ENCODE results near the gene VMAC. TPM values are rescaled to one million over a fixed set of nuclear protein-coding genes. Genes with fewer than 3 reads are reported as not detected.

The VMAC gene
- total and polyA plus RNA-seq, 2 of the 13 experiments (the other 11 are each of a cell fraction or from before 2014, with no cell fraction given), result 2.4 TPM

GRCh38 chr19:5903056-5903623 is 1.5 kb upstream of the VMAC start (continued):
- TF ChIP-seq UBTF (CRISPR knock-in tag; IDR thresholded peaks at IDR 0.05), result no peak
- no peak for TF ChIP-seq RFX1 (IDR thresholded peaks at IDR 0.05)
- TF ChIP-seq, protein P1, sequence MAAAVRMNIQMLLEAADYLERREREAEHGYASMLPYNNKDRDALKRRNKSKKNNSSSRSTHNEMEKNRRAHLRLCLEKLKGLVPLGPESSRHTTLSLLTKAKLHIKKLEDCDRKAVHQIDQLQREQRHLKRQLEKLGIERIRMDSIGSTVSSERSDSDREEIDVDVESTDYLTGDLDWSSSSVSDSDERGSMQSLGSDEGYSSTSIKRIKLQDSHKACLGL (CRISPR knock-in tag; IDR thresholded peaks at IDR 0.05), result no peak
- TF ChIP-seq, protein P2, sequence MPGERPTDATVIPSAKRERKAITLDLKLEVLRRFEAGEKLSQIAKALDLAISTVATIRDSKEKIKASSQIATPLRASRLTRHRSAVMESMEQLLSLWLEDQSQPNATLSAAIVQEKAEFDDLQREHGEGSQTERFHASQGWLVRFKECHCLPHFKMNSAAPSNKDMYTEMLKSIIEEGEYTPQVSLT (CRISPR knock-in tag; IDR thresholded peaks at IDR 0.05; ENCODE audit: borderline replicate concordance, low read depth), result peak; percentile 61; the same call in 1 of the 2 replicates
- TF ChIP-seq KDM5B (CRISPR knock-in tag; IDR thresholded peaks at IDR 0.05; ENCODE audit: borderline replicate concordance), result no peak
- 0 out of 2 replicates have a peak, but pooled peaks have one; percentile 44 for TF ChIP-seq ZFP41 (CRISPR knock-in tag; IDR thresholded peaks at IDR 0.05; ENCODE audit: borderline replicate concordance)
- no peak for TF ChIP-seq ZNF556 (CRISPR knock-in tag; IDR thresholded peaks at IDR 0.05; ENCODE audit: borderline replicate concordance)
- no peak for TF ChIP-seq RFXANK (CRISPR knock-in tag; IDR thresholded peaks at IDR 0.05)
- TF ChIP-seq ZNF207 (IDR thresholded peaks at IDR 0.05; ENCODE audit: borderline replicate concordance), result no peak
- no peak for TF ChIP-seq ZNF143 (CRISPR knock-in tag; IDR thresholded peaks at IDR 0.05)
- TF ChIP-seq, protein P3, sequence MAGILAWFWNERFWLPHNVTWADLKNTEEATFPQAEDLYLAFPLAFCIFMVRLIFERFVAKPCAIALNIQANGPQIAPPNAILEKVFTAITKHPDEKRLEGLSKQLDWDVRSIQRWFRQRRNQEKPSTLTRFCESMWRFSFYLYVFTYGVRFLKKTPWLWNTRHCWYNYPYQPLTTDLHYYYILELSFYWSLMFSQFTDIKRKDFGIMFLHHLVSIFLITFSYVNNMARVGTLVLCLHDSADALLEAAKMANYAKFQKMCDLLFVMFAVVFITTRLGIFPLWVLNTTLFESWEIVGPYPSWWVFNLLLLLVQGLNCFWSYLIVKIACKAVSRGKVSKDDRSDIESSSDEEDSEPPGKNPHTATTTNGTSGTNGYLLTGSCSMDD (CRISPR knock-in tag; IDR thresholded peaks at IDR 0.05), result no peak
- no peak for TF ChIP-seq ZSCAN22 (CRISPR knock-in tag; IDR thresholded peaks at IDR 0.05)
- TF ChIP-seq, protein P4, sequence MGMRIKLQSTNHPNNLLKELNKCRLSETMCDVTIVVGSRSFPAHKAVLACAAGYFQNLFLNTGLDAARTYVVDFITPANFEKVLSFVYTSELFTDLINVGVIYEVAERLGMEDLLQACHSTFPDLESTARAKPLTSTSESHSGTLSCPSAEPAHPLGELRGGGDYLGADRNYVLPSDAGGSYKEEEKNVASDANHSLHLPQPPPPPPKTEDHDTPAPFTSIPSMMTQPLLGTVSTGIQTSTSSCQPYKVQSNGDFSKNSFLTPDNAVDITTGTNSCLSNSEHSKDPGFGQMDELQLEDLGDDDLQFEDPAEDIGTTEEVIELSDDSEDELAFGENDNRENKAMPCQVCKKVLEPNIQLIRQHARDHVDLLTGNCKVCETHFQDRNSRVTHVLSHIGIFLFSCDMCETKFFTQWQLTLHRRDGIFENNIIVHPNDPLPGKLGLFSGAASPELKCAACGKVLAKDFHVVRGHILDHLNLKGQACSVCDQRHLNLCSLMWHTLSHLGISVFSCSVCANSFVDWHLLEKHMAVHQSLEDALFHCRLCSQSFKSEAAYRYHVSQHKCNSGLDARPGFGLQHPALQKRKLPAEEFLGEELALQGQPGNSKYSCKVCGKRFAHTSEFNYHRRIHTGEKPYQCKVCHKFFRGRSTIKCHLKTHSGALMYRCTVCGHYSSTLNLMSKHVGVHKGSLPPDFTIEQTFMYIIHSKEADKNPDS (CRISPR knock-in tag; IDR thresholded peaks at IDR 0.05), result no peak
- no peak for TF ChIP-seq ZNF124 (CRISPR knock-in tag; IDR thresholded peaks at IDR 0.05)
- no peak; the same call in 1 of the 2 replicates for TF ChIP-seq TSC22D2 (CRISPR knock-in tag; IDR thresholded peaks at IDR 0.05; ENCODE audit: borderline replicate concordance)
- no peak for TF ChIP-seq KDM6A (CRISPR knock-in tag; IDR thresholded peaks at IDR 0.05; ENCODE audit: low read depth)
- TF ChIP-seq ZFP36L2 (CRISPR knock-in tag; IDR thresholded peaks at IDR 0.05), result no peak
- no peak for TF ChIP-seq ZNF10 (CRISPR knock-in tag; IDR thresholded peaks at IDR 0.05; ENCODE audit: borderline replicate concordance, low read depth)
- no peak; the same call in 1 of the 2 replicates for TF ChIP-seq ZNF101 (CRISPR knock-in tag; IDR thresholded peaks at IDR 0.05; ENCODE audit: borderline replicate concordance, low read depth)
- TF ChIP-seq AGO2 (optimal IDR thresholded peaks at IDR 0.05; ENCODE audit: low read depth, low read length), result peak; percentile 79
- no peak for TF ChIP-seq ZNF660 (CRISPR knock-in tag; IDR thresholded peaks at IDR 0.05; ENCODE audit: borderline replicate concordance, low read depth)
